ENCODE measurements around the gene USP31.

The USP31 gene

GRCh38 chr16:23131436-23131835 lies 17.8 kb downstream of the USP31 start:
- Histone ChIP-seq H3K4me3 (ENCODE audit: low read length) (no peak overlapping the region), H3K36me3 (ENCODE audit: insufficient read depth, low read depth, low read length) (no peaks in the 10 kb centered on the region), H3K27ac (ENCODE audit: low read length) (no peak overlapping the region), H3K27me3 (ENCODE audit: insufficient read depth, low read length) (no peaks in the 10 kb centered on the region), H3K9me3 (ENCODE audit: insufficient read depth, low read depth, low read length) (peaks cover 6% of the 10 kb centered on the region), H3K4me1 (ENCODE audit: insufficient read depth, low read length) (peaks cover 9% of the 10 kb centered on the region; the same call in 1 of the 2 replicates), H3K9ac (ENCODE audit: low read depth, low read length) (no peak overlapping the region)

GRCh38 chr16:23131036-23131435 lies 18.2 kb downstream of the USP31 start:
- Histone ChIP-seq H3K4me1 (ENCODE audit: insufficient read depth, low read length) (peaks cover 9% of the 10 kb centered on the region; the same call in 1 of the 2 replicates), H3K27ac (ENCODE audit: low read length) (no peak overlapping the region), H3K4me3 (ENCODE audit: low read length) (no peak overlapping the region)

GRCh38 chr16:23129686-23130085 lies 19.6 kb downstream of the USP31 start:
- Histone ChIP-seq H3K9ac (ENCODE audit: low read depth, low read length) (no peak overlapping the region), H3K27me3 (ENCODE audit: insufficient read depth, low read length) (no peaks in the 10 kb centered on the region), H3K36me3 (ENCODE audit: insufficient read depth, low read depth, low read length) (no peaks in the 10 kb centered on the region), H3K4me1 (ENCODE audit: insufficient read depth, low read length) (peaks cover 14% of the 10 kb centered on the region; the same call in 1 of the 2 replicates), H3K27ac (ENCODE audit: low read length) (no peak overlapping the region), H3K4me3 (ENCODE audit: low read length) (no peak overlapping the region), H3K9me3 (ENCODE audit: insufficient read depth, low read depth, low read length) (no peaks in the 10 kb centered on the region)

More at GRCh38 chr16:23131036-23131435, 18.2 kb downstream of the USP31 start:
- Histone ChIP-seq H3K27me3 (ENCODE audit: insufficient read depth, low read length) (no peaks in the 10 kb centered on the region), H3K36me3 (ENCODE audit: insufficient read depth, low read depth, low read length) (no peaks in the 10 kb centered on the region), H3K9ac (ENCODE audit: low read depth, low read length) (no peak overlapping the region), H3K9me3 (ENCODE audit: insufficient read depth, low read depth, low read length) (peaks cover 6% of the 10 kb centered on the region)

GRCh38 chr16:23128056-23128455 lies 21.2 kb downstream of the USP31 start:
- Histone ChIP-seq H3K9ac (ENCODE audit: low read depth, low read length) (no peak overlapping the region), H3K36me3 (ENCODE audit: insufficient read depth, low read depth, low read length) (no peaks in the 10 kb centered on the region), H3K27ac (ENCODE audit: low read length) (no peak overlapping the region), H3K27me3 (ENCODE audit: insufficient read depth, low read length) (no peaks in the 10 kb centered on the region), H3K4me3 (ENCODE audit: low read length) (no peak overlapping the region), H3K4me1 (ENCODE audit: insufficient read depth, low read length) (peaks cover 6% of the 10 kb centered on the region; the same call in 1 of the 2 replicates), H3K9me3 (ENCODE audit: insufficient read depth, low read depth, low read length) (no peaks in the 10 kb centered on the region)

GRCh38 chr16:23125277-23125676 lies 24.0 kb downstream of the USP31 start:
- Histone ChIP-seq H3K27me3 (ENCODE audit: insufficient read depth, low read length) (no peaks in the 10 kb centered on the region), H3K27ac (ENCODE audit: low read length) (no peak overlapping the region), H3K4me1 (ENCODE audit: insufficient read depth, low read length) (peaks cover 23% of the 10 kb centered on the region), H3K36me3 (ENCODE audit: insufficient read depth, low read depth, low read length) (no peaks in the 10 kb centered on the region), H3K9me3 (ENCODE audit: insufficient read depth, low read depth, low read length) (no peaks in the 10 kb centered on the region), H3K4me3 (ENCODE audit: low read length) (no peak overlapping the region), H3K9ac (ENCODE audit: low read depth, low read length) (no peak overlapping the region)

GRCh38 chr16:23124315-23124714 lies 24.9 kb downstream of the USP31 start:
- no peak overlapping the region for H3K9ac ChIP-seq (ENCODE audit: low read depth, low read length)
- no peak overlapping the region for H3K27ac ChIP-seq (ENCODE audit: low read length)
- H3K9me3 ChIP-seq (ENCODE audit: insufficient read depth, low read depth, low read length), result no peaks in the 10 kb centered on the region
- H3K4me1 ChIP-seq (ENCODE audit: insufficient read depth, low read length), result peaks cover 24% of the 10 kb centered on the region
- H3K4me3 ChIP-seq (ENCODE audit: low read length), result no peak overlapping the region
- no peaks in the 10 kb centered on the region for H3K36me3 ChIP-seq (ENCODE audit: insufficient read depth, low read depth, low read length)
- no peaks in the 10 kb centered on the region for H3K27me3 ChIP-seq (ENCODE audit: insufficient read depth, low read length)

- Histone ChIP-seq H3K4me3 (ENCODE audit: low read length) (no peak overlapping the region), H3K9ac (ENCODE audit: low read depth, low read length) (no peak overlapping the region), H3K36me3 (ENCODE audit: insufficient read depth, low read depth, low read length) (no peaks in the 10 kb centered on the region), H3K27me3 (ENCODE audit: insufficient read depth, low read length) (no peaks in the 10 kb centered on the region), H3K4me1 (ENCODE audit: insufficient read depth, low read length) (peaks cover 24% of the 10 kb centered on the region), H3K27ac (ENCODE audit: low read length) (no peak overlapping the region), H3K9me3 (ENCODE audit: insufficient read depth, low read depth, low read length) (no peaks in the 10 kb centered on the region)
Observed at GRCh38 chr16:23122144-23122543, 27.1 kb downstream of the USP31 start.

- no peaks in the 10 kb centered on the region for H3K36me3 ChIP-seq (ENCODE audit: insufficient read depth, low read depth, low read length)
- H3K4me1 ChIP-seq (ENCODE audit: insufficient read depth, low read length), result peaks cover 26% of the 10 kb centered on the region
- H3K27me3 ChIP-seq (ENCODE audit: insufficient read depth, low read length), result no peaks in the 10 kb centered on the region
- H3K9me3 ChIP-seq (ENCODE audit: insufficient read depth, low read depth, low read length), result no peaks in the 10 kb centered on the region
- H3K4me3 ChIP-seq (ENCODE audit: low read length), result no peak overlapping the region
- H3K9ac ChIP-seq (ENCODE audit: low read depth, low read length), result no peak overlapping the region
- no peak overlapping the region for H3K27ac ChIP-seq (ENCODE audit: low read length)
Observed at GRCh38 chr16:23121024-23121423, 28.2 kb downstream of the USP31 start.

GRCh38 chr16:23120562-23120961 lies 28.7 kb downstream of the USP31 start:
- Histone ChIP-seq H3K9me3 (ENCODE audit: insufficient read depth, low read depth, low read length) (no peaks in the 10 kb centered on the region), H3K27me3 (ENCODE audit: insufficient read depth, low read length) (no peaks in the 10 kb centered on the region), H3K9ac (ENCODE audit: low read depth, low read length) (no peak overlapping the region), H3K27ac (ENCODE audit: low read length) (no peak overlapping the region), H3K4me1 (ENCODE audit: insufficient read depth, low read length) (peaks cover 26% of the 10 kb centered on the region), H3K4me3 (ENCODE audit: low read length) (no peak overlapping the region), H3K36me3 (ENCODE audit: insufficient read depth, low read depth, low read length) (no peaks in the 10 kb centered on the region)

- no peak overlapping the region for H3K27ac ChIP-seq (ENCODE audit: low read length)
Observed at GRCh38 chr16:23119570-23119969, 29.7 kb downstream of the USP31 start.

GRCh38 chr16:23114131-23114904 lies 34.9 kb downstream of the USP31 start:
- H3K9me3 ChIP-seq (ENCODE audit: insufficient read depth, low read depth, low read length), result no peaks in the 10 kb centered on the region
- no peaks in the 10 kb centered on the region for H3K27me3 ChIP-seq (ENCODE audit: insufficient read depth, low read length)
- peaks cover 14% of the 10 kb centered on the region; the same call in 1 of the 2 replicates for H3K4me1 ChIP-seq (ENCODE audit: insufficient read depth, low read length)
- H3K9ac ChIP-seq (ENCODE audit: low read depth, low read length), result no peak overlapping the region
- no peak overlapping the region for H3K4me3 ChIP-seq (ENCODE audit: low read length)
- no peaks in the 10 kb centered on the region for H3K36me3 ChIP-seq (ENCODE audit: insufficient read depth, low read depth, low read length)
- H3K27ac ChIP-seq (ENCODE audit: low read length), result no peak overlapping the region

More at GRCh38 chr16:23119570-23119969, 29.7 kb downstream of the USP31 start:
- no peaks in the 10 kb centered on the region for H3K9me3 ChIP-seq (ENCODE audit: insufficient read depth, low read depth, low read length)
- H3K4me1 ChIP-seq (ENCODE audit: insufficient read depth, low read length), result peaks cover 21% of the 10 kb centered on the region
- no peak overlapping the region for H3K9ac ChIP-seq (ENCODE audit: low read depth, low read length)
- H3K27me3 ChIP-seq (ENCODE audit: insufficient read depth, low read length), result no peaks in the 10 kb centered on the region
- H3K36me3 ChIP-seq (ENCODE audit: insufficient read depth, low read depth, low read length), result no peaks in the 10 kb centered on the region
- no peak overlapping the region for H3K4me3 ChIP-seq (ENCODE audit: low read length)

GRCh38 chr16:23113185-23113584 lies 36.1 kb downstream of the USP31 start:
- Histone ChIP-seq H3K9ac (ENCODE audit: low read depth, low read length) (no peak overlapping the region), H3K9me3 (ENCODE audit: insufficient read depth, low read depth, low read length) (no peaks in the 10 kb centered on the region), H3K36me3 (ENCODE audit: insufficient read depth, low read depth, low read length) (no peaks in the 10 kb centered on the region; the same call in 1 of the 2 replicates), H3K4me3 (ENCODE audit: low read length) (no peak overlapping the region), H3K27ac (ENCODE audit: low read length) (no peak overlapping the region), H3K27me3 (ENCODE audit: insufficient read depth, low read length) (no peaks in the 10 kb centered on the region), H3K4me1 (ENCODE audit: insufficient read depth, low read length) (peaks cover 14% of the 10 kb centered on the region; the same call in 1 of the 2 replicates)
